Kidney (tissue), 14 donors: ENCODE measurements around the gene ARF4. TPM values are rescaled to one million over a fixed set of nuclear protein-coding genes. Genes with fewer than 3 reads are reported as not detected.

ENCODE experiments used
- DNase-seq, 5 donors: peaks; one replicate each; pipeline ENCODE4 v3.0.0-alpha.2; 2013 to 2020
- FAIRE-seq: peaks from 2 replicates; lab custom pipeline; 2012; peaks lifted over from hg19 to GRCh38; lab: Jason Lieb, UNC
- H3K27ac ChIP-seq, 2 donors: one replicate each; pipeline ENCODE4 v1.7.0; 2013; ENCODE audit warnings: low read depth in 2 of 2, low read length in 2 of 2, inconsistent platforms in 1 of 2
- H3K27me3 ChIP-seq: one replicate; pipeline ENCODE4 v1.7.1; 2013; ENCODE audit warnings: low read length, inconsistent platforms; ENCODE audit not compliant: control insufficient read depth, insufficient read depth
- H3K36me3 ChIP-seq, 3 donors: one replicate each; pipeline versions ENCODE4 v1.7.0 to v1.7.1; 2013; ENCODE audit warnings: low read length in 3 of 3, control low read depth in 1 of 3, inconsistent platforms in 1 of 3; ENCODE audit not compliant: insufficient read depth in 3 of 3, control insufficient read depth in 2 of 3
- H3K4me1 ChIP-seq, 3 donors: one replicate each; pipeline versions ENCODE4 v1.7.0 to v1.7.1; 2013; ENCODE audit warnings: low read length in 3 of 3, inconsistent platforms in 1 of 3, low read depth in 1 of 3; ENCODE audit not compliant: control insufficient read depth in 2 of 3, insufficient read depth in 2 of 3
- H3K4me3 ChIP-seq, 3 donors: one replicate each; pipeline versions ENCODE4 v1.7.0 to v1.8.1; 2013; ENCODE audit warnings: low read length in 3 of 3, control low read depth in 1 of 3, inconsistent platforms in 1 of 3
- H3K9ac ChIP-seq, 3 donors: one replicate each; pipeline versions ENCODE4 v1.7.0 to v1.7.1; 2013; ENCODE audit warnings: low read length in 3 of 3, control low read depth in 1 of 3, inconsistent platforms in 1 of 3
- H3K9me3 ChIP-seq, 3 donors: one replicate each; pipeline versions ENCODE4 v1.7.0 to v1.7.1; 2013; ENCODE audit warnings: low read length in 3 of 3, control low read depth in 1 of 3, inconsistent platforms in 1 of 3; ENCODE audit not compliant: control insufficient read depth in 2 of 3, insufficient read depth in 1 of 3
- intact Hi-C: fragments of 100-400 bp; cut with DNase I; formaldehyde crosslinking; loops from one replicate; pipeline ENCODE4 v1.11.1; 2022
- polyA plus RNA-seq: library from polyadenylated mRNA; stranded (reverse); fragments of 350-450 nt; fragmentation: Illumina TruSeq; extraction: RNeasy Lipid Tissue Mini Kit (QIAGEN cat#74804); gene quantifications from one replicate; pipeline ENCODE4 v1.2.3, GENCODE V29; 2014; ENCODE audit warnings: low read depth, low replicate concordance; ENCODE audit not compliant: insufficient read depth
- total RNA-seq: library from RNA; stranded (reverse); fragmentation: NEBNext Ultra II Directional; extraction: Animal tissue kit (Norgen Biotek cat#: 25700); gene quantifications from one replicate; pipeline ENCODE4 v1.2.1, GENCODE V29; 2021
- TF ChIP-seq, protein P1 (sequence below): IDR thresholded peaks from 3 replicates; pipeline ENCODE4 v1.5.1; 2012; ENCODE audit warnings: mild to moderate bottlenecking, moderate library complexity, borderline replicate concordance; ENCODE audit not compliant: insufficient read depth; ENCODE audit errors: extremely low read depth
- donor health status: control.
- donor health status: control.
- donor health status: control.
- donor health status: control.
- donor health status: control.
- donor health status: DM: yes; HTN: yes; CAD: no.
- donor health status: Normal renal cell carcinoma (clear cell type).

ARF4 gene
- total and polyA plus RNA-seq, 2 donors from 2014 or later: 123 to 131 TPM

DNA sequence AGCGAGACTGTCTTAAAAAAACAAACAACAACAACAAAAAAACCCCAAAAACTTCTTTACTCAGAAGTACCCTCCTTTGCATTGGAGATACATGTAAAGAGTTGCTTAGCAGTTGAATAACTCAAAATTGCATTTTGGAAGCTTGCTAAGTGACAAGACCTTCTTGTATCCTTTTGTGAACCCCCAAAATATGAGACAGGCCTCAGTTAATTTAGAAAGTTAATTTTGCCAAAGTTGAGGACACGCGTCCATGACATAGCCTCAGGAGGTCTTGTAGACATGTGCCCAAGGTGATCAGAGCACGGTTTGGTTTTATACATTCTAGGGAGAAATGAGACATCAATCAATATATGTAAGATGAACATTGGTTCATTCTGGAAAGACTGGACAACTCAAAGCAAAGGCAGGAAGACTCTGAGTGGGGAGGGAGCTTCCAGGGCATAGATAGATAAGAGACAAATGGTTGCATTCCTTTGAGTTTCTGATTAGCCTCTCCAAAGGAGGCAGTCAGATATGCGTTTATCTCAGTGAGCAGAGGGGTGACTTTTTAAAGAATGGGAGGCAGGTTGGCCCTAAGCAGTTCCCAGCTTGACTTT, 1.7 kb upstream of the ARF4 start:
- TF ChIP-seq, protein P1, sequence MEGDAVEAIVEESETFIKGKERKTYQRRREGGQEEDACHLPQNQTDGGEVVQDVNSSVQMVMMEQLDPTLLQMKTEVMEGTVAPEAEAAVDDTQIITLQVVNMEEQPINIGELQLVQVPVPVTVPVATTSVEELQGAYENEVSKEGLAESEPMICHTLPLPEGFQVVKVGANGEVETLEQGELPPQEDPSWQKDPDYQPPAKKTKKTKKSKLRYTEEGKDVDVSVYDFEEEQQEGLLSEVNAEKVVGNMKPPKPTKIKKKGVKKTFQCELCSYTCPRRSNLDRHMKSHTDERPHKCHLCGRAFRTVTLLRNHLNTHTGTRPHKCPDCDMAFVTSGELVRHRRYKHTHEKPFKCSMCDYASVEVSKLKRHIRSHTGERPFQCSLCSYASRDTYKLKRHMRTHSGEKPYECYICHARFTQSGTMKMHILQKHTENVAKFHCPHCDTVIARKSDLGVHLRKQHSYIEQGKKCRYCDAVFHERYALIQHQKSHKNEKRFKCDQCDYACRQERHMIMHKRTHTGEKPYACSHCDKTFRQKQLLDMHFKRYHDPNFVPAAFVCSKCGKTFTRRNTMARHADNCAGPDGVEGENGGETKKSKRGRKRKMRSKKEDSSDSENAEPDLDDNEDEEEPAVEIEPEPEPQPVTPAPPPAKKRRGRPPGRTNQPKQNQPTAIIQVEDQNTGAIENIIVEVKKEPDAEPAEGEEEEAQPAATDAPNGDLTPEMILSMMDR: no peak
- peak overlapping the region in 1 of 3 donors; percentile 94 for H3K9ac ChIP-seq
- no peaks in the 10 kb centered on the region for H3K27me3 ChIP-seq
- FAIRE-seq (no peak), DNase-seq (no peak)
- peak overlapping the region in 2 of 3 donors; percentile 97 to 98 for H3K4me3 ChIP-seq
- no peaks in the 10 kb centered on the region for H3K36me3 ChIP-seq
- H3K9me3 ChIP-seq: no peaks in the 10 kb centered on the region
- H3K27ac ChIP-seq: peak overlapping the region in 1 of 2 donors; percentile 99
- peaks cover 5 to 15% (median 11%) of the 10 kb centered on the region in 3 donors for H3K4me1 ChIP-seq
- intact Hi-C loops: no loop called here

DNA sequence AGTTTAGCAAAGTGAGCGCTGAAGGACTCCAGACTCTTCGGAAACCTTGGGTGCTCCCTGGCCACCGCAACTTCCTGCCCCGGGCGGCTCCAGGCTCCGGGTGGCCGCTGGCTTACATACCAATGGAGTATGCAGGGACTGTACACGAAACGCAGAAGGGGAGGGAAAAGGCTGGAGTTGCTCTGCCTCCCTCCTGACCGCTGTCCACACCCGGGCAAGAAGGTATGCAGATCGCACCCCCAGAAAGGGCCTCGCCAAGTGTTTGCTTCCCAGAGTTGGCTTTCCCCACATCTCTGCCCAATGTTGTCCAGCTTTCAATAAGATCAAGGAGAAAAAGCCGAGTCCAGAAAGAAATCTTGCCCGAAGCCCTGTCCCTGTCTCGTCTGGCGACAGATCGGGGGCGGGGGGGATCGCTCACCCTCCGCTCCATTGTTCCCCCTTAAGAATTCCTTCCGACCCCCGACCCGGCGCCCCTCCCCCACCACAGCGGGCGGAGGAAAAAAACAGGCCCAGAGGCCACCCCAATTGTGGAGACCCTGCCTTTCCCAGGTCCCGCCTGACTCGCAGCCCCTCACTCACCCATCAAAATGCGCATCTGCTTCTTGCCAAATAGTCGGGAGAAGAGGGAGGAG, 533 bp downstream of the ARF4 start:
- TF ChIP-seq, protein P1: no peak
- FAIRE-seq: no peak
- Histone ChIP-seq H3K4me3 (peak overlapping the region; percentile 97 to 100 (median 97)), H3K9ac (peak overlapping the region; percentile 93 to 100 (median 99)), H3K4me1 (peaks cover 5 to 15% (median 11%) of the 10 kb centered on the region in 3 donors), H3K27ac (peak overlapping the region; percentile 99), H3K36me3 (no peaks in the 10 kb centered on the region), H3K27me3 (no peaks in the 10 kb centered on the region), H3K9me3 (no peaks in the 10 kb centered on the region)
- DNase-seq: peak; percentile 68 to 93 (median 84)
- intact Hi-C loops: no loop called here

DNA sequence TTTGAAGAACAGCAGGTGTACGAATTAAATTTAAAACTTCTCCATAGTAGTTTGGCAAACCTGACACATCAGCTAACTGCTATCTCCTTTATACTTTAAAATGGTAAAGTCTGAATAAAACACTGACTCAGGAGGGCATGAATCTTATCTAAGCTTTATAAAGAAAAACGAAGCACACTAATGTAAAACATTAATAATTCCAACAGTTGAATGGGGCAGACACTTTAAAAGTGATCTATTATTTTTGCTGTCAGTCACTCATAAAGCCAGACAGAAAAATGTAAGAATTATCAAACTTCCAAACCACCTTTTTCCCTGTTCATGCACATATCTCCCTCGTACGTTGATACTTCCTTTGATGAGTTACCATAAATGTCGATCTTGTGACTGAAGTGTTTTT, 2.6 kb downstream of the ARF4 start:
- Histone ChIP-seq H3K27ac (no peak overlapping the region), H3K9ac (peak overlapping the region in 1 of 3 donors; percentile 100), H3K9me3 (no peaks in the 10 kb centered on the region), H3K27me3 (no peaks in the 10 kb centered on the region), H3K36me3 (no peaks in the 10 kb centered on the region), H3K4me1 (peaks cover 5 to 15% (median 11%) of the 10 kb centered on the region in 3 donors), H3K4me3 (peak overlapping the region in 2 of 3 donors; percentile 47 to 100)
- intact Hi-C loops: no loop called here
- TF ChIP-seq, protein P1: no peak
- DNase-seq (no peak), FAIRE-seq (no peak)
